ENCODE data around the gene TMPRSS6.

DNA sequence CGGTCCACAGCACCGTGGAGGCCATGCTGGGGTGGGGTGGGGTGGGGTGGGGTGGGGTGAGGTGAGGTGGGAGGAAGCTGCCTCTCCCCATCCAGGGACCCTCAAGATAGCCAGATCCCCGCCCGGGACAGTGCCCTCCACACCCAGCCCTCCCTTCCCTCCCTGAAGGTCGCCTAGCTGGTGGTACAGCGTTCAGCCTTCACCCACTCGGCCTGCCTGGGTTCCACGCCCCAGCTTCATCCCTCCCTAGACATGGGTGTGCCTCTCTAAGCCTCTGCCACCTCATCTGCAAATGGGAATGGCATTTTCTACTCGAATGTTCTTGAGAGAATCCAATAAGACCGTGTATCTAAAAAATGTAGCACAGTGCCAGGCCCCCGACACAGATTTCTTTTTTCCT is 40.2 kb downstream of the TMPRSS6 start:
- TF ChIP-seq, protein P1, sequence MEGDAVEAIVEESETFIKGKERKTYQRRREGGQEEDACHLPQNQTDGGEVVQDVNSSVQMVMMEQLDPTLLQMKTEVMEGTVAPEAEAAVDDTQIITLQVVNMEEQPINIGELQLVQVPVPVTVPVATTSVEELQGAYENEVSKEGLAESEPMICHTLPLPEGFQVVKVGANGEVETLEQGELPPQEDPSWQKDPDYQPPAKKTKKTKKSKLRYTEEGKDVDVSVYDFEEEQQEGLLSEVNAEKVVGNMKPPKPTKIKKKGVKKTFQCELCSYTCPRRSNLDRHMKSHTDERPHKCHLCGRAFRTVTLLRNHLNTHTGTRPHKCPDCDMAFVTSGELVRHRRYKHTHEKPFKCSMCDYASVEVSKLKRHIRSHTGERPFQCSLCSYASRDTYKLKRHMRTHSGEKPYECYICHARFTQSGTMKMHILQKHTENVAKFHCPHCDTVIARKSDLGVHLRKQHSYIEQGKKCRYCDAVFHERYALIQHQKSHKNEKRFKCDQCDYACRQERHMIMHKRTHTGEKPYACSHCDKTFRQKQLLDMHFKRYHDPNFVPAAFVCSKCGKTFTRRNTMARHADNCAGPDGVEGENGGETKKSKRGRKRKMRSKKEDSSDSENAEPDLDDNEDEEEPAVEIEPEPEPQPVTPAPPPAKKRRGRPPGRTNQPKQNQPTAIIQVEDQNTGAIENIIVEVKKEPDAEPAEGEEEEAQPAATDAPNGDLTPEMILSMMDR (IDR thresholded peaks at IDR 0.05), result no peak
- no peak for TF ChIP-seq EZH2 (IDR thresholded peaks at IDR 0.05; ENCODE audit: borderline replicate concordance, insufficient read depth, low read depth, low read length, poor library complexity, severe bottlenecking)
